ENCODE data around the gene NACA.

DNA sequence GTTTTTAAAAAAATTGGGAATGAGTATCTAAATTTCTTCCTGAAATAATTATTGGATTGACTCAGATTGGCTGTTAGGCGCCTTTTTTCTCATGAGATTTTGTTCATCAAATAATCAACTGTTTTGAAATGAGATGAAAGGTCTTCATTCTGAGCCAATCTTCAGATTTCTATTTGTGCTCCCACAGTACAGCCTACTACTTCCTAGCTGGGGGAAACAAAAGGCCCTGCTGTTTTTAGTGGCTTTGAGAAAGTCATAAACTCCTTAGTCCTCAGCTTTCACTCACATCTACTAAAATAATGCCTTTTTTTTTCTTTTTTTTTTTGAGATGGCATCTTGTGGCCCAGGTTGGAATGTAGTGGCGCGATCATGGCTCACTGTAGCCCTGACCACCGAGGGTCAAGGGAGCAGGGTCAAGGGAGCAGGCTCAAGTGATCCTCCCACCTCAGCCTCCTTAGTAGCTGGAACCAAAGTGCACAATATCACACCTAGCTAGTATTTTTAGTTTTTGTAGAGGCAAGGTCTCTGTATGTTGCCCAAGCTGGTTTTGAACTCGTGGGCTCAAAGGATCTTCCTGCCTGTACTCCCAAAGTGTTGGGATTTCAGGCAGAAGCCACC, 15.2 kb downstream of the NACA start:
- TF ChIP-seq, protein P1, sequence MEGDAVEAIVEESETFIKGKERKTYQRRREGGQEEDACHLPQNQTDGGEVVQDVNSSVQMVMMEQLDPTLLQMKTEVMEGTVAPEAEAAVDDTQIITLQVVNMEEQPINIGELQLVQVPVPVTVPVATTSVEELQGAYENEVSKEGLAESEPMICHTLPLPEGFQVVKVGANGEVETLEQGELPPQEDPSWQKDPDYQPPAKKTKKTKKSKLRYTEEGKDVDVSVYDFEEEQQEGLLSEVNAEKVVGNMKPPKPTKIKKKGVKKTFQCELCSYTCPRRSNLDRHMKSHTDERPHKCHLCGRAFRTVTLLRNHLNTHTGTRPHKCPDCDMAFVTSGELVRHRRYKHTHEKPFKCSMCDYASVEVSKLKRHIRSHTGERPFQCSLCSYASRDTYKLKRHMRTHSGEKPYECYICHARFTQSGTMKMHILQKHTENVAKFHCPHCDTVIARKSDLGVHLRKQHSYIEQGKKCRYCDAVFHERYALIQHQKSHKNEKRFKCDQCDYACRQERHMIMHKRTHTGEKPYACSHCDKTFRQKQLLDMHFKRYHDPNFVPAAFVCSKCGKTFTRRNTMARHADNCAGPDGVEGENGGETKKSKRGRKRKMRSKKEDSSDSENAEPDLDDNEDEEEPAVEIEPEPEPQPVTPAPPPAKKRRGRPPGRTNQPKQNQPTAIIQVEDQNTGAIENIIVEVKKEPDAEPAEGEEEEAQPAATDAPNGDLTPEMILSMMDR (IDR thresholded peaks at IDR 0.05; ENCODE audit: insufficient read depth, low read length) = no peak
- no peak for TF ChIP-seq POLR2AphosphoS5 (IDR thresholded peaks at IDR 0.05; ENCODE audit: low read depth)
